HG03159 (cell line): Measurements from ENCODE around the gene CEACAM7.

Experiments
- ATAC-seq: cut with Tn5 transposase; IDR thresholded peaks from one replicate; pipeline ENCODE4 v1.9.1; 2021; ENCODE audit warnings: mild to moderate bottlenecking, moderate library complexity; ENCODE audit not compliant: unreplicated experiment

The CEACAM7 gene

DNA sequence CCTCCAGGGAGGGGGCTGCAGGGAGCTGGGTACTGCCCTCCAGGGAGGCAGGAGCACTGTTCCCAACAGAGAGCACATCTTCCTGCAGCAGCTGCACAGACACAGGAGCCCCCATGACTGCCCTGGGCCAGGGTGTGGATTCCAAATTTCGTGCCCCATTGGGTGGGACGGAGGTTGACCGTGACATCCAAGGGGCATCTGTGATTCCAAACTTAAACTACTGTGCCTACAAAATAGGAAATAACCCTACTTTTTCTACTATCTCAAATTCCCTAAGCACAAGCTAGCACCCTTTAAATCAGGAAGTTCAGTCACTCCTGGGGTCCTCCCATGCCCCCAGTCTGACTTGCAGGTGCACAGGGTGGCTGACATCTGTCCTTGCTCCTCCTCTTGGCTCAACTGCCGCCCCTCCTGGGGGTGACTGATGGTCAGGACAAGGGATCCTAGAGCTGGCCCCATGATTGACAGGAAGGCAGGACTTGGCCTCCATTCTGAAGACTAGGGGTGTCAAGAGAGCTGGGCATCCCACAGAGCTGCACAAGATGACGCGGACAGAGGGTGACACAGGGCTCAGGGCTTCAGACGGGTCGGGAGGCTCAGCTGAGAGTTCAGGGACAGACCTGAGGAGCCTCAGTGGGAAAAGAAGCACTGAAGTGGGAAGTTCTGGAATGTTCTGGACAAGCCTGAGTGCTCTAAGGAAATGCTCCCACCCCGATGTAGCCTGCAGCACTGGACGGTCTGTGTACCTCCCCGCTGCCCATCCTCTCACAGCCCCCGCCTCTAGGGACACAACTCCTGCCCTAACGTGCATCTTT, 12.5 kb upstream of the CEACAM7 start:
- no peak for ATAC-seq

- no peak for ATAC-seq
Measured at GRCh38 chr19:41699968-41700323, 11.9 kb upstream of the CEACAM7 start.

DNA sequence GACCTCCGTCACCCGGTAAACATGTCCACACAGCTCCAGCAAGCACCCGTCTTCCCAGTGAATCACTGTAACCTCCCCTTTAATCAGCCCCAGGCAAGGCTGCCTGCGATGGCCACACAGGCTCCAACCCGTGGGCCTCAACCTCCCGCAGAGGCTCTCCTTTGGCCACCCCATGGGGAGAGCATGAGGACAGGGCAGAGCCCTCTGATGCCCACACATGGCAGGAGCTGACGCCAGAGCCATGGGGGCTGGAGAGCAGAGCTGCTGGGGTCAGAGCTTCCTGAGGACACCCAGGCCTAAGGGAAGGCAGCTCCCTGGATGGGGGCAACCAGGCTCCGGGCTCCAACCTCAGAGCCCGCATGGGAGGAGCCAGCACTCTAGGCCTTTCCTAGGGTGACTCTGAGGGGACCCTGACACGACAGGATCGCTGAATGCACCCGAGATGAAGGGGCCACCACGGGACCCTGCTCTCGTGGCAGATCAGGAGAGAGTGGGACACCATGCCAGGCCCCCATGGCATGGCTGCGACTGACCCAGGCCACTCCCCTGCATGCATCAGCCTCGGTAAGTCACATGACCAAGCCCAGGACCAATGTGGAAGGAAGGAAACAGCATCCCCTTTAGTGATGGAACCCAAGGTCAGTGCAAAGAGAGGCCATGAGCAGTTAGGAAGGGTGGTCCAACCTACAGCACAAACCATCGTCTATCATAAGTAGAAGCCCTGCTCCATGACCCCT, 11.3 kb upstream of the CEACAM7 start:
- ATAC-seq: no peak

- ATAC-seq: no peak
Measured at GRCh38 chr19:41698746-41699230, 10.7 kb upstream of the CEACAM7 start.

GRCh38 chr19:41697198-41697855, 9.3 kb upstream of the CEACAM7 start:
- no peak for ATAC-seq

- ATAC-seq: no peak
Measured at GRCh38 chr19:41696402-41697197, 8.5 kb upstream of the CEACAM7 start.

- no peak for ATAC-seq
Measured at GRCh38 chr19:41695745-41696144, 7.7 kb upstream of the CEACAM7 start.

- no peak for ATAC-seq
Measured at GRCh38 chr19:41694831-41695635, 7.0 kb upstream of the CEACAM7 start.

- ATAC-seq: no peak
Measured at GRCh38 chr19:41694196-41694595, 6.1 kb upstream of the CEACAM7 start.

DNA sequence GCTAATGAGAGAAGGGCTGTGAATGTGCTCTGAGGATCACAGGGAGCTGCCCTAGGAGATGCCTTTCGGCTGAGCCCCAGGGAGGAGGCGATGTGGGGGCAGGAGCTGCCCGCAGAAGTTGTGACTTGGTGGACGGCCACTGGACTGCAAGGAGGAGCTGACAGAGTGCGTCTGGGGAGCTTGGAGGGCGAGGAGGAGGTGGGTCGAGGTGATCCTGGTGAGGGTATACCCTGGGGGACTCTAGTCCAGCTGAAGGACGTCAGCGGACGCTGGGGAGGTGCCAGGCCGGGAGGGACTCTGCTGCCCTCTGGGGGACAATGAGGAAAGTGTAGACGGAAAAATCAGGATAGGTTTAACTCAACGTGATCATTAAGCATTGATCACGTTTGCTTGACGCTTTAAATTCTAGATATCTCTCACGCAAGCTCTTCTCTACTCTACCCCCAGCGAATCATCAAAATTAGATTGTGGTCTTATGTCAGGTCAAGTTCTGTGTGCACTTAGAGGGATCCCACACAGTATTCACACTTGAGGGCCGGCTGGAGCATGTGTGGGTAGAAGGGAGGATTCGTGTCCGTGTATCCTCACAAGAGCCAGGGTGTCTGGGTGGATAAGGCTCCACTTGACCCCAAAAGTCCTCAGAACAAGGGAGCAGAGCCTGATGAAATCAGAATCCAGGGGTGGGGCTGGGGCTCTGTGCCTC, 3.3 kb upstream of the CEACAM7 start:
- no peak for ATAC-seq

GRCh38 chr19:41690801-41691065, 2.7 kb upstream of the CEACAM7 start:
- ATAC-seq: no peak

DNA sequence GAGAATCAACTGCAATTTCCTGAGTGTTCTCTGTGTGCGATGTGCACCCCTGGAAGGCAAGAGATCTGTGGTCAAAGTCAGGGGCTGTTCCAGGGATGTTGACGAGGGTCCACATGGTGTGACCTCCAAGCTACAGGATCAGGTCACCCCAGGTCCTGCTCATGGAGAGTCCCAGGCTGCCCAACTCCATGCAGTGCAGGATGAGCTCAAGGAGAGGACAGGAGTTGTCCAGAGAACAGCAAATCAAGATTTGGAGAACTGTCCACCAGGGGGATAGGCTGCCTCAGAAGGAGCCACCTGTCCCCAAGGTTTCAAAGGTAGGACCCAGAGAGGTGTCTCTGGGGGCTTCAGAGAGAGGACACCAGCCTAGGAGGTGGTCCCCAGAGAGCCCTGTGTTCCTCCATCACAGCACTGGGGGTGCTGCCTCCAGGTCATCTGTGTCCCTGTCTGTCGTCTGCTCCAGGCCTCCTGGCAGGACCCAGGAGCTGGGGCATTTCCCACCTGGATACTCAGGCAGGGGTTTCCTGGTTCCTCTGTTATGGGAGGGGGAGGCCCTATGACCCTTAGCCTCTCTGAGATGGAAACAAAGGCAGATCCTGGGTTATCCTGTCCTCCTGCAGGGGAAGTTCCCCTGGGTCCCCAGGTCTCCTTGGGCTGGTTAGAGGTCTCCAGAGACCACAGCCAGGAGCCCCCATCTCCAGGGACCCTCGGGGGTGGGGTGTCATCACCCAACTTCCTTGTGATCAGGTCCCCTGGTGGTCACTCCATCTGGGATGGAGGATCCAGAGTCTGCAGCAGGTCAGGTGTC, 2.1 kb upstream of the CEACAM7 start:
- ATAC-seq: no peak

DNA sequence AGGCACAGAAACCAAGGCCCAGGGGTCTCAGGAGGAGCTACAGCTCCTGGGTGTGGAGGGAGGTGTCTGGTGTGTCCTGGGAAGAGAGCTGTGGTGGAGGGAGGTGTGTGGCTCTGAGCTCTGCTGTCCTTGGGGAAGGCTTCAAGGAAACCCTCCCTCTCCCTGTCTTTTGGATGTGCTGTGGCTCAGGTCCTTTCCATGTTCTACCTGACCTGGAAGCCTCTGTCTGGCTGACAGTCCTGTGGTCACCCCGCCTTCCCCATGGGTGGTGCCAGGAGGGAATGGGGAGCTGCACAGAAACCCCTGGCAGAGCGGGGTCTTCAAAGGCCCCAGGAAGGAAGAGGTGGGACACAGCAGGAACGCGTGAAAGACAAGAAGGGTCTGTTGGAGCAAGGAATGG, 617 bp upstream of the CEACAM7 start:
- no peak for ATAC-seq

DNA sequence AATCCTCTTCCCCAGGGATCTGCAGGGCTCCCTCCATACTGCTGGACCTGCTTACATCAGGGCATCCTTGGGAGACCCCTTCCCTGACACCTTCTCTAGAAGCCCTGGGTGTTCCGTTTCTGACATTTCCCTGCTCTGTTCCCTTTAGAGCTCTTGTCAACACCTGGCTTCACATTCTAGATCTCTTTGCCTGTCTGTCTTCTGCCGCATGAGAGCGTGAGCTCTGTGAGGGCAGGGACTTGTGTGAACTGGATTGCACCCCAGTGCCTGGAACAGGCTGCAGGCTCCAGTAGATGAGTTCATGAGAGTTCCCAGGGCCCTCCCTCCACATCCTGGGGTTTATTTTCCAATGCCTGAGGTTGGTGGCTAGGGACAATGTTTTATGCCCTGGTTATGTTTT, 651 bp downstream of the CEACAM7 start:
- no peak for ATAC-seq

DNA sequence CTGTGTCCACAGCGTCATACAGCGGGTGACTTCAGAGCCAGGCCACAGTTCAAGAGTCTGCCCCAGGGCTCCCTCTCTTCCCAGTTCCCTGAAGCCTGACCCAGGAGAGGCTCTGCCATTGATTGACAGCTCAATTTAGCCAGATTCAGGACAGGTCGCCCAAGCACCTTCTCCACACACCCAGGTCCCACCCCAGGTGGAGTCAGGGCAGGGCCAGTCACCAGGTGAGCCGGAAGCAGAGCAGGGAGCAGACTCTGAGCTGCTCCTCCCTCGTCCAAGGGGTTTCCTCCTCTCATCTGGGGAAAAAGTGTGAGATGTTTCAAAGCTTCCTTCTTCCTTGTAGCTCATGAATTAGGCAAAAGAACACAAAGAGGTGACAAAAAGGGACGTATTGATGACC, 5.6 kb downstream of the CEACAM7 start:
- ATAC-seq: no peak

DNA sequence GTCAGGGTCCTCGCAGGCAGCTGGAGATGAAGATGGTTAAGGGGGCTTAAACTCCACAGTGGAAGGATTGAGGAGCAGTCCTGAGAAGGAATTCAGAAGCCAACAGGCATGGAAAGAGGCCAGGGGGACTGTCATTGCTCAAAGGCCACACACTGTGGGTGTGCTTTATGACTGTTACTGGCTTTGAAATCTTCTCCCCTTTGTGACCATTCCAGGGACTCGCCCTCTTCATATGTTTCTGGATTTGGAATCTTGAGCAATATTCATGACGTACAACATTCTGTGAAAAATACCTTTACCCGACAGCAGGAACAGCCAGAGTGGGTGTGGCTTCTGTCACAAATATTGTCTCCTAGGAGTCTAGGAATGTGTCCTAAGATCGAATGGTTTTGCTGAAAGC, 16.6 kb downstream of the CEACAM7 start:
- ATAC-seq: no peak

- no peak for ATAC-seq
Measured at GRCh38 chr19:41670755-41671154, 17.3 kb downstream of the CEACAM7 start.

DNA sequence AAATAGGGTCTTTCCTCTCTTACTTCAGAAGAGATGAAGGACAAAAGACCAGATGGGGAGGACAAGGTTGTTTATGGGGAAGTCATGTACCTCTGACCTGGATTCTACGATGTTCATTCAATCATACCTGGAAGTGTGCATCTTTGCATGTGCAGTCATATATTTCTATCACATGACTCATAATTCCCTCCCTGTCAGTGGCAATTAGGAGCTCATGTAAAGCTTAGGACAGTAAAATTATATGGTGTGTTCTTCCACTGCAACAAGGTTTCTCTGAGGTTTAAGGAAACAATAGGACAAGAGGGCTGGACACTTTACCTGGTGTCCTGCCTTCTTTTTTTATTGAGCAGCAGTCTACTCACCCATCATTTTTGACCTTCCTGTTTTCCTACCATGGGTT, 19.8 kb downstream of the CEACAM7 start:
- ATAC-seq: no peak

DNA sequence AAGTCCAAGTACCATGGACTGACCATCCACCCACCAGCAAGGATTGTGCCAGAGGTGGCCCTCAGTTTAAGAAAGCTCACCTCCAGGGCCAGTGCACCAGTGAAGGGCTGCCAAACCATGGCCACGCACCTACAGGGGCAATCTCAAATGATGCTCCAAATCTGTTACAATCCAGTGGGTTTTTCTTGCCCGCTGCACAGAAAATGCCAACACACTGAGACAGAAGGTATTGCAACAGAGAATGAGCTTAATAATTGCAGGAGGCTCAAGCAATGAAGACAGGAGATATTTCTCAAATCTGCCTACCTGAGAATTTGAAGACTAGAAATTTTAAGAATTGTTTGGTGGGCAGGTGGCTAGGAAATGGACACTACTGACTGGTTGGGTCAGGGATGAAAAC, 22.0 kb downstream of the CEACAM7 start:
- ATAC-seq: no peak
